ENCODE measurements around the gene RNF148. TPM values are rescaled to one million over a fixed set of nuclear protein-coding genes. Genes with fewer than 3 reads are reported as not detected.
A peak's percentile ranks its signal among the peaks of the same experiment; 100 is the strongest.

The RNF148 gene
- total and polyA plus RNA-seq, 7 donors: 0.05 TPM; not detected in 6

DNA sequence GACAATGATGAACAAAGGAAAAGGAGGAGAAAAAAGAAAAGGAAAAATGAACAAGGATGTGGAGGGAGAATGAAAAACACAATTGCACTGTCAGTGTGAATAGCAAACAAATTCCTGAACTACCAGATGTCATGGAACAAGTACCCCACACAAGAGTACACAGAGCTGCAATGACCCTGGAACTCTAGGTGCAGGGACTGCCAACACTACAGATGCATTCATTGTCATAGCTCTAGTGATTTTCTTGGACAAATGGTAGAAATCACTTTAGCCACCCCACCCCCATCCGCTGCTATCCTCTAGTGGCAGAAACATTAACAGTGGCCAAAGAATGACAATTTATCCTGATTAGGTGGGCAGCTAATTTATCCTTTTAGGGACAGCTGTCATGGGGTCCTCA, 6.9 kb downstream of the RNF148 start:
- intact Hi-C loops (cut with DNase I): no loop called here

DNA sequence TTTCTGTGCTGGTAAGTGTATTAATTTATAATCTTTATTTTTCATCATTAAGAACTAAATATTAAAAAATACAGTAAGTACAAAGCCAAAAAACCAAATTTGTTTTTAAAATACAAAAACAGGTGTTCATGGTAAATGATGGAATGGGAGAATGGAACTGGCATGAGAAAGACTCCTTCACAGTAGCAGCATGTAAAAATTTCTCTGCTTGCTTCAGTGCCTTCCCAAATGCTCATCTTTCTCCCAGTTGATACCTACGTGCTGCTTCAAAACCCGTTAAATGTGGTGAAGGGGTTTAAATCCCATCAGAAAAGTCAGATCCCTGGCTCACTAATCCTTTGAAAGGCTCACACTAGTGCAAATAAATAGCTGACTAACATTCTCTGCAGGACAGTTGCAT, 8.0 kb downstream of the RNF148 start:
- H3K4me1 ChIP-seq: no peaks in the 10 kb centered on the region
- intact Hi-C loops (cut with DNase I): no loop called here
- 43 to 59% (median 52%) methylated on average over 2 of the region's 2 CpGs for WGBS, 3 donors
- H3K9me3 ChIP-seq: no peaks in the 10 kb centered on the region
- H3K4me3 ChIP-seq: no peak overlapping the region
- H3K27me3 ChIP-seq (ENCODE audit: insufficient read depth in 3 of 3, low read length in 2 of 3): no peaks in the 10 kb centered on the region
- DNase-seq (no peak), ATAC-seq (no peak)
- no peaks in the 10 kb centered on the region for H3K36me3 ChIP-seq (ENCODE audit: insufficient read depth in 1 of 2, low read depth in 1 of 2)
- TF ChIP-seq, protein P1, sequence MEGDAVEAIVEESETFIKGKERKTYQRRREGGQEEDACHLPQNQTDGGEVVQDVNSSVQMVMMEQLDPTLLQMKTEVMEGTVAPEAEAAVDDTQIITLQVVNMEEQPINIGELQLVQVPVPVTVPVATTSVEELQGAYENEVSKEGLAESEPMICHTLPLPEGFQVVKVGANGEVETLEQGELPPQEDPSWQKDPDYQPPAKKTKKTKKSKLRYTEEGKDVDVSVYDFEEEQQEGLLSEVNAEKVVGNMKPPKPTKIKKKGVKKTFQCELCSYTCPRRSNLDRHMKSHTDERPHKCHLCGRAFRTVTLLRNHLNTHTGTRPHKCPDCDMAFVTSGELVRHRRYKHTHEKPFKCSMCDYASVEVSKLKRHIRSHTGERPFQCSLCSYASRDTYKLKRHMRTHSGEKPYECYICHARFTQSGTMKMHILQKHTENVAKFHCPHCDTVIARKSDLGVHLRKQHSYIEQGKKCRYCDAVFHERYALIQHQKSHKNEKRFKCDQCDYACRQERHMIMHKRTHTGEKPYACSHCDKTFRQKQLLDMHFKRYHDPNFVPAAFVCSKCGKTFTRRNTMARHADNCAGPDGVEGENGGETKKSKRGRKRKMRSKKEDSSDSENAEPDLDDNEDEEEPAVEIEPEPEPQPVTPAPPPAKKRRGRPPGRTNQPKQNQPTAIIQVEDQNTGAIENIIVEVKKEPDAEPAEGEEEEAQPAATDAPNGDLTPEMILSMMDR (IDR thresholded peaks at IDR 0.05): no peak
- no peak overlapping the region for H3K27ac ChIP-seq

More for the DNA sequence above, 6.9 kb downstream of the RNF148 start:
- H3K9me3 ChIP-seq: no peaks in the 10 kb centered on the region
- H3K36me3 ChIP-seq (ENCODE audit: insufficient read depth in 1 of 2, low read depth in 1 of 2): no peaks in the 10 kb centered on the region
- H3K27me3 ChIP-seq (ENCODE audit: insufficient read depth in 3 of 3, low read length in 2 of 3): no peaks in the 10 kb centered on the region
- TF ChIP-seq, protein P1 (IDR thresholded peaks at IDR 0.05): no peak
- no peak for DNase-seq
- H3K4me1 ChIP-seq: no peaks in the 10 kb centered on the region
- no peak overlapping the region for H3K27ac ChIP-seq
- 37 to 63% (median 38%) methylated on average over 1 of the region's 1 CpG for WGBS, 3 donors
- ATAC-seq: no peak
- no peak overlapping the region for H3K4me3 ChIP-seq

DNA sequence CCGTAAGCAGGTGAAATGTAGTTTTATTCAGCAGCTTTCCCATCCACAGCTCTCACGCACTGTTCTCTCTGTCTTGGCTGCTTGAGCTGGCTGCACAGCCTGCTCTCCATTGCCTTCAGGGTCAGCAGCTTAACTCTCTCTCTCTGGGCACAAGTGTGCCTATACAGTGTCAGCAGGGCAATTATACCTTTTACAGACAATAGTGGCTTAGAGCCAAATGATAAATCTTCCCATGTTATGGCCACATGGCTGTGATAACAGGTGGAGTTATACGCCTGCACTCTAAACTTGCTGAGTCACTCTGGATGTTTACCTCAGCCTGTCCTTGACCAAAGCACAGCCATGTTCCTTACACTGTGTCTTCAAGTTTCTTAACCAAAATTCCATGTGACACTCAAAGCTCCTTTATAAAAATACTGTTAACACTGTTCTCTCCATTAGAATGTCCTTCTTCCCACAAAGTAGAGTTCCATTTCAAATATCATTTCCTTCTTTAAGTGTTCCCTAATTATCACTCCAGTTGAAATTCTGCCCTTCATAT, 9.9 kb downstream of the RNF148 start:
- intact Hi-C loops (cut with DNase I): no loop called here
- Histone ChIP-seq H3K4me3 (no peak overlapping the region), H3K36me3 (ENCODE audit: insufficient read depth in 1 of 2, low read depth in 1 of 2) (no peaks in the 10 kb centered on the region), H3K4me1 (no peaks in the 10 kb centered on the region), H3K9me3 (no peaks in the 10 kb centered on the region), H3K27me3 (ENCODE audit: insufficient read depth in 3 of 3, low read length in 2 of 3) (no peaks in the 10 kb centered on the region), H3K27ac (no peak overlapping the region)
- TF ChIP-seq, protein P1 (IDR thresholded peaks at IDR 0.05): no peak
- DNase-seq (no peak), ATAC-seq (no peak)
- WGBS, 3 donors: 86 to 99% (median 93%) methylated on average over 3 of the region's 3 CpGs

DNA sequence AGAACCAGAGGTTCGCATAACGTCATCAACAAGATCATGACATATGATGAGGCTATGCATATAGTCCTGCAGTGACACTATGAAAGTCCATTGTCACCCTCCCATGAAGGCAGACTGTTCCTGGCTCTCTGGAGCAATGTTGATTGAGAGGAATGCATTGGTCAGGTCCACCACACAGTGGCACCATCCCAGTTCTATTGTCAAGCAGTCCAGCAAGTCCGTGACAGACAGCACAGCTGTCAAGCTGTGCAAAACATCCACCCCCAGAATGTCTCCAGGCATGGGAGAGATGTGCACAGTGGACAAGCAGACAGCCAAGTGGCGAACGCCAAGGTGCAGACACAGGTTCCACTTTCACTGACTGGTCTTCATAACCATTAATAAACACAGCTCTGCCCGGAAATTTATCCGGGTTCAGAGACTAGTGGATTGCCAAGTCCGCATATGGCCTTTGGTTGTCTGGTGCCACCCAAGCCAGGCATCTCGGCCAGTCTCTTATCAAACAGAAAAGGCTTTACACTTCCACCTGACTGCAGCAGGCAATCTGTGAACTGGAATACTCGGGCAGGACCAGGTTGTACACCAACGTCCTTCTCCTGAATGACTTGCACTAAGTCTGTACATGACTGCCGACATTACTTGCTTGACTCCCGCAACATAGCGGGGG, 11.0 kb downstream of the RNF148 start:
- H3K4me1 ChIP-seq: no peaks in the 10 kb centered on the region
- H3K36me3 ChIP-seq (ENCODE audit: insufficient read depth in 1 of 2, low read depth in 1 of 2): no peaks in the 10 kb centered on the region
- H3K27me3 ChIP-seq (ENCODE audit: insufficient read depth in 3 of 3, low read length in 2 of 3): no peaks in the 10 kb centered on the region
- WGBS, 3 donors: 52 to 66% (median 54%) methylated on average over 14 of the region's 14 CpGs
- ATAC-seq (peak in 1 of 4 donors; percentile 70), DNase-seq (no peak)
- no peaks in the 10 kb centered on the region for H3K9me3 ChIP-seq
- TF ChIP-seq, protein P1 (IDR thresholded peaks at IDR 0.05): no peak
- no peak overlapping the region for H3K27ac ChIP-seq
- no peak overlapping the region for H3K4me3 ChIP-seq
- intact Hi-C loops (cut with DNase I): no loop called here

Measured in psoas muscle (tissue), 8 donors.